ENCODE measurements around the gene KDM1A. TPM values are rescaled to one million over a fixed set of nuclear protein-coding genes. Genes with fewer than 3 reads are reported as not detected.

The KDM1A gene
- total RNA-seq, 1 experiment from 2014 or later, result 162 TPM

DNA sequence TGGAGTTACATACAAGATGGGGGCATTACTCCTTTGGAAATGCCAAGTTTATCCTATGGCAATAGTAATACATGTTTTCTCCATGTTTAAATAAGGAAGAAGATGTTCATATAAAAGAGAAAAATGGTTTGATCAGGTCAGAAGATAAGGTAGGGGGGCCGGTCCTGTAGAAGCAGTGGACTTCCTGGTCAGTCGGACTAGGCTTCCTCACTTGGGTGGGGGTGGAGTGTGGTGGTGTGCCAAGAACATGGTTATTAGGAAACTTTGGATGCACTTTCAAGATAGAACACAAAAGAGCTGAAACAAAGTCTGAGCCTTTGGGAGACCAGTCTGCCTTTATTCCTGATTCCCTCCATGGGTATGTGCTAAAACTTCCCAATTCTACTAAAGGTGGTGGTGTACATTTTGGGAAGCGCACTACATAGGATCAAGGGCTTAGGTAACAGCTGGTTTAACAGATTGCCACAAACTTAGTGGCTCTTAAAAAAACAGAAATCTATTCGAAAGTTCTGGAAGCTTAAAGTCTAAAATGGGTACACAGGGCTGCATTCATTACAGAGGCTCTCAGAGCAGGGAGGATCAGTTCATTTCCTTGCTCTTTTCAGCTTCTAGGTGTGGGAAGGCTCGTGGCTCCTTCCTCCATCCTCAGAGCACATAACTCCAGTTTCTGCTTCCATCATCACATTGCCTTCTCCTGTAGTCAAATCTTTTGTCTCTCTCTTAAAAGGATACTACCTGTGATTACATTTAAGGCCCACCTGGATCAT is 64.6 kb downstream of the KDM1A start:
- no peaks in the 10 kb centered on the region for H4K20me1 ChIP-seq (ENCODE audit: insufficient read depth)
- ChIA-PET CTCF (no interaction called here), RAD21 (ENCODE audit: low non-redundant PET in 1 of 2, low total read pairs in 2 of 2, uncharacterized antibody in 2 of 2, unreplicated experiment in 2 of 2) (no interaction called here), POLR2A (no interaction called here)
- no peak overlapping the region for H3K4me3 ChIP-seq (replicated peaks in 1 of 2; ENCODE audit: low read depth in 1 of 2, low read length in 2 of 2)
- ATAC-seq, result no peak
- no peak overlapping the region for H3K9ac ChIP-seq (ENCODE audit: low read length)
- no peak overlapping the region for H3K4me2 ChIP-seq (ENCODE audit: low read length)
- no peaks in the 10 kb centered on the region for H3K27me3 ChIP-seq (ENCODE audit: insufficient read depth, low read length)
- intact Hi-C loops (cut with micrococcal nuclease), result no loop called here
- H3K27ac ChIP-seq (ENCODE audit: low read depth, low read length), result no peak overlapping the region
- no peak for DNase-seq (ENCODE audit: low read depth, low spot score)
- H3K9me2 ChIP-seq (ENCODE audit: insufficient read depth), result no peaks in the 10 kb centered on the region
- BruUV-seq (replicated peaks), result no TSS peak
- H2AFZ ChIP-seq (ENCODE audit: low read depth, low read length, poor library complexity, severe bottlenecking), result no peak overlapping the region
- no peaks in the 10 kb centered on the region for H3K9me3 ChIP-seq (ENCODE audit: control insufficient read depth in 1 of 2, insufficient read depth in 1 of 2, low read depth in 1 of 2, low read length in 2 of 2)
- no peak for TF ChIP-seq ELF1 (IDR thresholded peaks at IDR 0.05; ENCODE audit: borderline replicate concordance, low read depth)
- TF ChIP-seq JUND (IDR thresholded peaks at IDR 0.05), result no peak
- TF ChIP-seq, protein P1, sequence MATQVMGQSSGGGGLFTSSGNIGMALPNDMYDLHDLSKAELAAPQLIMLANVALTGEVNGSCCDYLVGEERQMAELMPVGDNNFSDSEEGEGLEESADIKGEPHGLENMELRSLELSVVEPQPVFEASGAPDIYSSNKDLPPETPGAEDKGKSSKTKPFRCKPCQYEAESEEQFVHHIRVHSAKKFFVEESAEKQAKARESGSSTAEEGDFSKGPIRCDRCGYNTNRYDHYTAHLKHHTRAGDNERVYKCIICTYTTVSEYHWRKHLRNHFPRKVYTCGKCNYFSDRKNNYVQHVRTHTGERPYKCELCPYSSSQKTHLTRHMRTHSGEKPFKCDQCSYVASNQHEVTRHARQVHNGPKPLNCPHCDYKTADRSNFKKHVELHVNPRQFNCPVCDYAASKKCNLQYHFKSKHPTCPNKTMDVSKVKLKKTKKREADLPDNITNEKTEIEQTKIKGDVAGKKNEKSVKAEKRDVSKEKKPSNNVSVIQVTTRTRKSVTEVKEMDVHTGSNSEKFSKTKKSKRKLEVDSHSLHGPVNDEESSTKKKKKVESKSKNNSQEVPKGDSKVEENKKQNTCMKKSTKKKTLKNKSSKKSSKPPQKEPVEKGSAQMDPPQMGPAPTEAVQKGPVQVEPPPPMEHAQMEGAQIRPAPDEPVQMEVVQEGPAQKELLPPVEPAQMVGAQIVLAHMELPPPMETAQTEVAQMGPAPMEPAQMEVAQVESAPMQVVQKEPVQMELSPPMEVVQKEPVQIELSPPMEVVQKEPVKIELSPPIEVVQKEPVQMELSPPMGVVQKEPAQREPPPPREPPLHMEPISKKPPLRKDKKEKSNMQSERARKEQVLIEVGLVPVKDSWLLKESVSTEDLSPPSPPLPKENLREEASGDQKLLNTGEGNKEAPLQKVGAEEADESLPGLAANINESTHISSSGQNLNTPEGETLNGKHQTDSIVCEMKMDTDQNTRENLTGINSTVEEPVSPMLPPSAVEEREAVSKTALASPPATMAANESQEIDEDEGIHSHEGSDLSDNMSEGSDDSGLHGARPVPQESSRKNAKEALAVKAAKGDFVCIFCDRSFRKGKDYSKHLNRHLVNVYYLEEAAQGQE (IDR thresholded peaks at IDR 0.05; ENCODE audit: low read depth), result no peak
- no peak for TF ChIP-seq YY1 (IDR thresholded peaks at IDR 0.05; ENCODE audit: extremely low read depth, insufficient replicate concordance, low read depth, low read length)
- no peak for TF ChIP-seq FOSL1 (IDR thresholded peaks at IDR 0.05; ENCODE audit: low read depth)
- no peaks in the 10 kb centered on the region for H3K79me2 ChIP-seq (ENCODE audit: insufficient read depth, low read length)
- no peaks in the 10 kb centered on the region for H3K4me1 ChIP-seq (ENCODE audit: control insufficient read depth in 1 of 2, insufficient read depth in 2 of 2, low read length in 2 of 2)
- peaks cover 60 to 70% of the 10 kb centered on the region in 2 experiments; a peak in 3 of 4 replicates for H3K36me3 ChIP-seq (ENCODE audit: control insufficient read depth in 1 of 2, insufficient read depth in 2 of 2, low read length in 2 of 2)
